Lower lobe of right lung (tissue), 2 donors: ENCODE data around the gene IL15RA. TPM values are rescaled to one million over a fixed set of nuclear protein-coding genes. Genes with fewer than 3 reads are reported as not detected.
"Not testable (repeated sequence)": the region's sequence is repeated elsewhere in the genome, so short reads cannot be mapped to it uniquely, and the experiment has no call there.

Experiments used
- ATAC-seq, 2 donors: fragments of 200-7000 bp; cut with Tn5 transposase; one replicate each; pipeline ENCODE4 v1.9.1; 2020 to 2022; ENCODE audit warnings: mild to moderate bottlenecking in 2 of 2, moderate library complexity in 2 of 2
- DNase-seq: peaks from one replicate; pipeline ENCODE4 v3.0.0-alpha.2; 2020
- H3K27ac ChIP-seq: fragments of 200-600 bp; one replicate; pipeline ENCODE4 v1.8.0; 2022
- H3K27me3 ChIP-seq: fragments of 200-600 bp; one replicate; pipeline ENCODE4 v1.8.0; 2022; ENCODE audit warnings: low read depth
- H3K36me3 ChIP-seq: fragments of 200-600 bp; one replicate; pipeline ENCODE4 v1.8.0; 2022; ENCODE audit warnings: mild to moderate bottlenecking
- H3K4me1 ChIP-seq: fragments of 200-600 bp; one replicate; pipeline ENCODE4 v1.8.0; 2022
- H3K4me3 ChIP-seq: fragments of 200-600 bp; one replicate; pipeline ENCODE4 v1.8.0; 2022; ENCODE audit warnings: mild to moderate bottlenecking
- H3K9me3 ChIP-seq: fragments of 200-600 bp; one replicate; pipeline ENCODE4 v1.8.0; 2022
- CTCF ChIP-seq: fragments of 200-600 bp; IDR thresholded peaks from one replicate; pipeline ENCODE4 v1.8.0; 2022; ENCODE audit warnings: antibody characterized with exemption, mild to moderate bottlenecking
- intact Hi-C: fragments of 100-400 bp; cut with DNase I; formaldehyde crosslinking; loops from one replicate; pipeline ENCODE4 v1.11.0; 2022
- total RNA-seq: library from RNA; stranded (reverse); fragmentation: NEBNext Ultra II Directional; extraction: Animal tissue kit (Norgen Biotek cat#: 25700); gene quantifications from one replicate; pipeline ENCODE4 v1.2.1, GENCODE V29; 2021
- donor health status: DM: no; HTN: yes; CAD: no; lungs with severe emphysema.

IL15RA gene
- total RNA-seq, 1 donor from 2014 or later, result 28.5 TPM

- TF ChIP-seq CTCF, result no peak
- intact Hi-C loops, result no loop called here
- ATAC-seq, result no peak
- Histone ChIP-seq H3K9me3 (no peaks in the 10 kb centered on the region), H3K27ac (peak overlapping the region; percentile 74), H3K4me1 (peaks cover 73% of the 10 kb centered on the region), H3K4me3 (no peak overlapping the region), H3K27me3 (no peaks in the 10 kb centered on the region), H3K36me3 (peaks cover 14% of the 10 kb centered on the region)
- peak; percentile 24 for DNase-seq
Measured at GRCh38 chr10:5948208-5948585, 29.1 kb downstream of the IL15RA start.

- H3K4me1 ChIP-seq, result peaks cover 79% of the 10 kb centered on the region
- no peaks in the 10 kb centered on the region for H3K27me3 ChIP-seq
- no peak for TF ChIP-seq CTCF
- peak; percentile 19 for DNase-seq
- intact Hi-C loops, result no loop called here
- no peak overlapping the region for H3K4me3 ChIP-seq
- no peaks in the 10 kb centered on the region for H3K9me3 ChIP-seq
- H3K36me3 ChIP-seq, result peaks cover 9% of the 10 kb centered on the region
- H3K27ac ChIP-seq, result peak overlapping the region; percentile 78
- no peak for ATAC-seq
Measured at GRCh38 chr10:5947471-5948207, 29.7 kb downstream of the IL15RA start.

DNA sequence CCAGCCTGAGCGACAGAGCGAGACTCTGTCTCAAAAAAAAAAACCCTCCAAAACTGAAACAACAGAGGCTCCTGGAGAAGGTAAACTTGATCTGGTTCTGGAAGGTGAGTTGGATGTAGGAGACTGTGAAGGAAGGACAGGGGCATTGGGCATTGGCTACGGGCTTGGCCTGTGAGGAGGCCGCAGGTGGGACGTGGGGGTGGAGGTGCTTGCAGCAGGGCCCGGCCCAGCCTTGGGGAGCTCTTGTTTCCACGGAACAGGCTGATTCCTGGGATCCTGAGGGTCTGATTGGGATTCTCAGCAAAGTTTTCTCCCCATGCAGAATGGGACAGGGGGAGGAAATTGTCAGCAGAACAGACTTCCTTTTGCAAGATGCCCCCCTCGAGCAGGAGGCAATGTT lies 30.6 kb downstream of the IL15RA start:
- Histone ChIP-seq H3K27me3 (no peaks in the 10 kb centered on the region), H3K4me1 (peaks cover 86% of the 10 kb centered on the region), H3K9me3 (no peaks in the 10 kb centered on the region), H3K36me3 (peaks cover under 1% of the 10 kb centered on the region), H3K4me3 (no peak overlapping the region), H3K27ac (peak overlapping the region; percentile 78)
- intact Hi-C loops, result no loop called here
- TF ChIP-seq CTCF, result no peak
- peak; percentile 44 for DNase-seq
- no peak for ATAC-seq

DNA sequence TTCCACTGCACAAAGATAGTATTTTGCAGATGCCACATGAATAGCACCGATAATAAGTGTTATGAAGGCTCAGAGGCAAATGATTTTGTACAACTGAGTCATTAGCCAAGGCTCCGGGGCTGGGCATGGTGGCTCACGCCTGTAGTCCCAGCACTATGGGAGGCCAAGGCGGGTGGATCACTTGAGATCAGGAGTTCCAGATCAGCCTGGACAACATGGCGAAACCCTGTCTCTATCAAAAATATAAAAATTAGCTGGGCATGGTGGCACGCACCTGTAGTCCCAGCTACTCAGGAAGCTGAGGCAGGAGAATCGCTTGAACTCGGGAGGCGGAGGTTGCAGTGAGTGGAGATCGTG lies 30.9 kb downstream of the IL15RA start:
- H3K4me3 ChIP-seq, H3K9me3 ChIP-seq, intact Hi-C loops, H3K27me3 ChIP-seq, H3K36me3 ChIP-seq, ATAC-seq: not testable (repeated sequence)
- peak; percentile 34 for DNase-seq
- H3K27ac ChIP-seq, result peak overlapping the region; percentile 78
- peaks cover 87% of the 10 kb centered on the region for H3K4me1 ChIP-seq

GRCh38 chr10:5945561-5946418 lies 31.6 kb downstream of the IL15RA start:
- H3K36me3 ChIP-seq, result no peaks in the 10 kb centered on the region
- peak overlapping the region; percentile 78 for H3K27ac ChIP-seq
- no peaks in the 10 kb centered on the region for H3K9me3 ChIP-seq
- no peak for TF ChIP-seq CTCF
- ATAC-seq (peak; percentile 39 to 40), DNase-seq (peak; percentile 70)
- H3K27me3 ChIP-seq, result no peaks in the 10 kb centered on the region
- peaks cover 86% of the 10 kb centered on the region for H3K4me1 ChIP-seq
- intact Hi-C loops, result no loop called here
- peak overlapping the region; percentile 49 for H3K4me3 ChIP-seq

DNA sequence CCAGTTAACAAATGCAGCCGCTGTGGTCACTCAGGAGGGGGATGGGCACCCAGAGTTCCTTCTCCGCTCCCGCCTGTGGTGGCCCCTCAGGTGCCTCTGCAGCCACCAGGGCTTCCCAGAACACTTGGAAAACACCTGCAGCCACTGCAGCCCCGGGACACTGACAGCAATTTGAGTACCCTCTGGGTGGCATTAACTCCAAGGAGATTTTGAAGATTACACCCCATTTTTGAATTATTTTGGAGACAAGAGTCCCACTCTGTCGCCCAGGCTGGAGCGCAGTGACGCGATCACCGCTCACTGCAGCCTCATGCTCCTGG lies 32.2 kb downstream of the IL15RA start:
- intact Hi-C loops, result no loop called here
- no peak for ATAC-seq
- H3K9me3 ChIP-seq, result no peaks in the 10 kb centered on the region
- no peak for TF ChIP-seq CTCF
- peak overlapping the region; percentile 78 for H3K27ac ChIP-seq
- H3K4me1 ChIP-seq, result peaks cover 79% of the 10 kb centered on the region
- H3K27me3 ChIP-seq, result no peaks in the 10 kb centered on the region
- DNase-seq, result peak; percentile 38
- peak overlapping the region; percentile 49 for H3K4me3 ChIP-seq
- H3K36me3 ChIP-seq, result no peaks in the 10 kb centered on the region
